ENCODE measurements around the gene USP34.

- TF ChIP-seq CTCF (IDR thresholded peaks at IDR 0.05 in 2 of 3, conservative IDR thresholded peaks at IDR 0.05 in 1 of 3; ENCODE audit: insufficient read depth in 2 of 3, low read depth in 1 of 3, low read length in 3 of 3): no peak
- no peak for TF ChIP-seq NFE2L1 (tag; IDR thresholded peaks at IDR 0.05; ENCODE audit: borderline replicate concordance, low read depth)
- no peak for TF ChIP-seq ZBTB2 (IDR thresholded peaks at IDR 0.05)
- no peak for TF ChIP-seq ELF4 (CRISPR knock-in tag; IDR thresholded peaks at IDR 0.05)
- no peak for TF ChIP-seq POLR2A (conservative IDR thresholded peaks at IDR 0.05)
- no peak for TF ChIP-seq FOXP4 (CRISPR knock-in tag; IDR thresholded peaks at IDR 0.05; ENCODE audit: borderline replicate concordance)
Observed at GRCh38 chr2:61222567-61222966, 248.3 kb downstream of the USP34 start.

All from K562 (cell line).